H1 (cell line): ENCODE measurements around the gene BRPF1. TPM values are rescaled to one million over a fixed set of nuclear protein-coding genes. Genes with fewer than 3 reads are reported as not detected.

Source experiments
- CHD7 ChIP-seq: fragments of 300-600 bp; sonication (generic); IDR thresholded peaks from 2 replicates; pipeline ENCODE4 v1.7.1; 2012; ENCODE audit warnings: low read length, moderate library complexity, mild to moderate bottlenecking, inconsistent platforms; ENCODE audit not compliant: insufficient replicate concordance
- GTF2F1 ChIP-seq: IDR thresholded peaks from 2 replicates; pipeline ENCODE4 v1.6.1; 2012; ENCODE audit warnings: low read depth, low read length, improper control_type of control experiment, borderline replicate concordance
- HDAC2 ChIP-seq, 2 experiments: fragments of 300-600 bp in 1 of 2; sonication (generic) in 1 of 2; IDR thresholded peaks; 2 replicates each; pipeline ENCODE4 v1.6.1; 2011 to 2012; ENCODE audit warnings: low read depth in 2 of 2, low read length in 2 of 2, mild to moderate bottlenecking in 2 of 2, moderate library complexity in 2 of 2, borderline replicate concordance in 1 of 2, inconsistent platforms in 1 of 2
- HDAC6 ChIP-seq: IDR thresholded peaks from one replicate; pipeline ENCODE4 v1.7.1; 2012; ENCODE audit warnings: low read depth, mild to moderate bottlenecking, inconsistent platforms, low read length, moderate library complexity
- JUND ChIP-seq: IDR thresholded peaks from 2 replicates; pipeline ENCODE4 v1.6.1; 2011; ENCODE audit warnings: mild to moderate bottlenecking, improper control_type of control experiment, low read length
- polyA plus RNA-seq, 7 experiments: library from polyadenylated mRNA; depleted of rRNA in 3 of 7; stranded (reverse) in 5 of 7; unstranded in 2 of 7; fragments of >200 nt in 5 of 7; fragments of 200-250 nt in 2 of 7; gene quantifications; 1 replicate in 5 of 7; 2 replicates in 1 of 7; 4 replicates in 1 of 7; pipeline versions ENCODE4 v1.2.1 to v1.2.3, GENCODE V29; 2011 to 2013; ENCODE audit warnings: missing spikeins in 2 of 7, mixed read lengths in 2 of 7
- total RNA-seq: library from RNA; stranded (reverse); fragmentation: NEBNext Ultra II Directional; extraction: Animal tissue kit (Norgen Biotek cat#: 25700); gene quantifications from 2 replicates; pipeline ENCODE4 v1.2.1, GENCODE V29; 2021

BRPF1 gene
- total and polyA plus RNA-seq, 2 of the 8 experiments (the other 6 are each of a cell fraction or from before 2014, with no cell fraction given): 11.3 to 21.7 TPM

GRCh38 chr3:9795207-9795606 is 63.7 kb downstream of the BRPF1 start (continued):
- TF ChIP-seq CHD7: no peak
- TF ChIP-seq HDAC2 (IDR thresholded peaks at IDR 0.05; ENCODE audit: borderline replicate concordance in 1 of 2, low read depth in 2 of 2, low read length in 2 of 2): no peak
- no peak for TF ChIP-seq GTF2F1
- no peak for TF ChIP-seq JUND
- no peak for TF ChIP-seq HDAC6
